Stimulated activated CD4-positive, alpha-beta T cell treated with anti-CD3 and anti-CD28 coated beads, Interleukin-15, amount 100 ng/mL, for 24 hours (primary cell): ENCODE data around the gene NR2C1.
"Not testable (repeated sequence)": the region's sequence is repeated elsewhere in the genome, so short reads cannot be mapped to it uniquely, and the experiment has no call there.

Source experiments
- DNase-seq: peaks from one replicate; pipeline ENCODE4 v3.0.0-alpha.2; 2020

The NR2C1 gene

DNA sequence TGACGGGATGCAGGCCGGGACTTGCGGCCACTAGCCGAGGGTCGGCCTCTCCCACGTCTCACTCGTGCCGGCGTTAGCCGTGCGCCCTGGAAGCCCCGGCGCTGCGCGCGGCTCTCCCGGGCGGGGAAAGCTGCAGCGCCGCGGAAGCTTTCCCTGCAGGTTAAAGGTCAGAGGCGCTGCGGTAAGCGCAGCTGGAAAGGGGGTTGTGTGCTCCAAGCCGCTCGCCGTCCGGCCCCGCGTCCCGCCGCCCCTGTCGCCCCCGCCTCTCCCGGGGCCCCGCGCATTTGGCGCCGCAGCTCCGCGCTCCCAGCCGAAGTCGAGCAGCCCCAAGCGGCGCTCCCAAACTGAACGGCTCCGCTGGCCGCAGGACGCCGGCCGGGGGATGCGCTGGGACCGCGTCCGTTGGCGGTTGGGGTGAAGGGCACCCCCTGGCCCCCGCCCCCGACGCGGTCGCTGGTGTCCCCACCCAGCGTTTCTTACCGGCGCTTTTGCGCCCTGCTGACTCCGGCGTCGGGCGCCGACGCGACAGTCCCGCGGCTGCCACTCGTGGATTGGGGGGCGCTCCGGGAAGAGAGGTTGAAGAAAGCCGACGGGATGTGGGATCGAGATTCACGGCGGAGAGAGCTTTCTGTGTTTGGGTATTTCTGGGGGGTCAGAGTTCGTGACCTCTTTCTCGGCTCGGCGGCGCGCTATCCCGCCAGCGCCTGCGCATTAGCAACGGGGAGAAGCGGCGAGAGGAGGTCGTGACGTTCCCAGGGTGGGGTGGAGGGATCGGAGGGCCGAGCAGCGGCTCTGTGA, at the start of gene NR2C1:
Gene NR2C1 (minus strand): TSS at position 719 of the 798 bp plus-strand sequence. CDS start 6,234 bp downstream, outside the sequence.
- peak; percentile 95 for DNase-seq

DNA sequence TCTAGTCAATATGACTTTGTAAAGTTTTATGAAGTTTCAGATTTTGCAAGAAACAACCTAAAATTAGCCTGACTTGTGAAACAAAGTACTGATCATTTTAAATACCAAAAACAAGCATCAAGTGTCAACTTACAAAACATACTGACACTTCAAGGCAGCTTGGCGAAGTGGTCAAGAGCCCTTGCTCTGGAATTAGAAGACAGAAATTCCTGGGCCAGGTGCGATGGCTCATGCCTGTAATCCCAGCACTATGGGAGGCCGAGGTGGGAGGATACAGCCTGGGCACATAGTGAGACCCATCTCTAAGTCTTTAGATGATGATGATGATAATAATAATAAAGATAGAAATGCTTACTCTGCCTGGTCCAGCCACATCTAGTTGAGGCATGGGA, 45.4 kb upstream of the NR2C1 start:
- no peak for DNase-seq

DNA sequence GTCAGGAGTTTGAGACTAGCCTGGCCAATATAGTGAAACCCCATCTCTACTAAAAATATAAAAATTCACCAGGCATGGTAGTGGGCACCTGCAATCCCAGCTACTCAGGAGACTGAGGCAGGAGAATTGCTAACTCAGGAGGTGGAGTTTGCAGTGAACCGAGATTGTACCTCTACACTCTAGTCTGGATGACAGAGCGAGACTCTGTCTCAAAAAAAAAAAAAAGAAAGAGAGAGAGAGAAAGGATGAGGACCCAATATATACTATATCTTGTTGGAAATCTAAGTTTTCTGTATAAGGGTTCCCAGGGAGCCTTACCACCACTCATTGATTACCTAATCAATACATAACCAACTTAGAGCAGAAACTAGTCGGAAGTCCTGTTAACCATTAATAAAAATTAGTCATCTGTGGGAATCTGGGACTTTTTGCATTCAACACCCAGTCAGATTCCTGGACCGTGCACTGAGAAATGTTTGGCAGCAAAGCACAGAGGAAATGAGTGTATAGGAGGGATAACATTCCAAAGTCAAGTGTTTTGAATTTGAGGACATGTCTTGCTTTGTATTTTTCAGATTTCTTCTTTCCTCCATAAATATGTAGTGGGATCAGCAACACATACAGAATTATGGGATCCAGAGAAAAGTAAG, 44.8 kb upstream of the NR2C1 start:
- DNase-seq: no peak

DNA sequence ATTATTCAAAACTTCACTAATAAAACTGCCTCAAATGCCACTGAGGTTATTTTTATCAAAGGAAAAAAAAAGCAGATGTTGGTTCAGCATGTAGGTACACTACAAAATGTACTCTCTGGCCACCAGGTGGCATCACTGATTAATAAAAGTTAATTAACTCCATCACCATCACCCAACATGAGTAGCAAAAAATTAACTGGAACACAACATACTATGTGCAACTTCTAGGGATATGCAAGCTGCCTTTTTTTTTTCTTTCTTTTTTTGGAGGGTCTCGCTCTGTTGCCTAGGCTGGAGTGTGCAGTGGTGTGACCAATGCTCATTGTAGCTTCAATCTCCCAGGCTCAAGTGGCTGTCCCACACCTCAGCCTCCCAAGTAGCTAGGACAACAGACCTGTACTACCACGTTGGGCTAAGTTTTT, 43.8 kb upstream of the NR2C1 start:
- peak; percentile 73 for DNase-seq

DNA sequence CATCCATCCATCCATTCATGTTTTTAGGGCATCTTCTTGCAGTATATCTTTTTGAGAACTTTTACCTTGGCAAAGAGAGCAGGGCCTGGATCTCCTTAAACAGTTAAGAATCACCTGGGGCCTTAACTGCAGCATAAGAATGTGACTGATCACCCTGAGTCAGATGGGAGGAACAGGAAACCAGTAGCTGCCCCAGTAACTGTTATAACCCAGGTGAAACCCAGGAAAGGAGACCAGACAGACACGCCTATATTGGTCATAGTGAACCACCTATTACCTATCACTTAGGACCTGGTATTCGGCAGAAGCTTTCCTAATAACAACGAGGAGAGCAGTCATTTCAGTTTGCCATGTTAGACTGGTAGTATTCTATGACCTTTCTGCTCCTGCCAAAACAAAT, 43.4 kb upstream of the NR2C1 start:
- no peak for DNase-seq

DNA sequence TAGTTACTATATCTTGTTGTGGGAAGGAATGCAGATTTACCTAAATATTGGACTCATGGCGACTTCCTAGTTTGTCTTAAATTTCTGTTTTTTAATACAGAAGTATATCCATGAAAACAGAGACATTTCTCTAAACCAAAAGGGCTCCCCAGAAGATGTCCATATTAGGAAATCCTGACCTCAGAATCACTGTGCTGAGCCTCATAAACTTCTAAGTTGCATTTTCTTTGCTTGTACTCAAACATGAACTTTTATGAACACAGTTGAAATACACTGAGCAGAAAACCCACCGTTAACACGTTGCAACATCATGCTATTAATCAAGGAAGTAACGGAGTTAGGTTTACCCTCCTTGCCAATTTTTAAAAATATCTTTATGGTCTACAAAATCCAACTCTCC, 42.9 kb upstream of the NR2C1 start:
- DNase-seq: no peak

DNA sequence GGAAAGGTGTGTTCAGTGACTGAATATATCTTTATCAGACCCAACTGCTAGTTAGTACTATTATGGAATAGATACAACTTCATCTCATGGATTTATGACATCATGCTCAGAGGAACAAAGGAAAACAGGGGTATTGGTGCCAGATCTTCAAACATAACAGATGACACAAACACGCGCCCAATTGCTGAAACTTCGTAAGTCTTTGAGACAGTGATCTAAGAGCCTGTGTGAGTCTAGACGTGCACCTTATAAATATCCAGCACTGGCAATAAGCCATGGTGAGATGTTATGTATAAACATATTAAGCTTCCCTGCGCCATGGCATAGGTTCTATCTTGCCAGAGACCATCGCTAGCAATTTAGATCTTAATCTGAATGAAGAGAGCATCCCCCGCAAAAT, 42.2 kb upstream of the NR2C1 start:
- DNase-seq: no peak

DNA sequence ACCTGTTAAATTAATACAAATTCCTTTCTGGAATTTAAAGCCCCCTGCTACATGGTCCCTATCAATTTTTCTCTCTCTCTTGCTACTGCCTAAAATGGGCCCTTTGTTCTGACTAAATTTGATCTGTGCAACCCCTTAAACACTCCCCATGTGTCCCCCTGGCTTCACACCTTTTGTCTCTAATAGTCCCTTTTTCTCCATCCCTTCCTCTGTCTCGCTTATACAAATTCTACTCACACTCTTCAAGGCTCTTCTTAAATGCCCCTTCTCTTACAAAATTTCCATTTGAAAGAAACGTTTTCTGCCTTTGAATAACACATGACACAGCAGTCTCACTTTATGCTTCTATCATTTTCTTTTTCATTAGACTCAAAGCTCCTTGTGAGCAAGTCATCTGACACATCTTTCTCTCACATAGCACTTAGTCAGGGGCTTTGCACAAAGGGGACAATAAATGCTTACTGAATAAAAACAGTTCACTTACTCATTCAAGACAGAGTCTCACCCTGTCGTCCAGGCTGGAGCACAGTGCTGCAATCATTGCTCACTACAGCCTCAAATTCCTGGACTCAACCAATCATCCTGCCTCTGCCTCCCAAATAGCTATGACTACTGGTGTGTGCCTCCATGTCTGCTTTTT, 41.5 kb upstream of the NR2C1 start:
- DNase-seq: no peak

DNA sequence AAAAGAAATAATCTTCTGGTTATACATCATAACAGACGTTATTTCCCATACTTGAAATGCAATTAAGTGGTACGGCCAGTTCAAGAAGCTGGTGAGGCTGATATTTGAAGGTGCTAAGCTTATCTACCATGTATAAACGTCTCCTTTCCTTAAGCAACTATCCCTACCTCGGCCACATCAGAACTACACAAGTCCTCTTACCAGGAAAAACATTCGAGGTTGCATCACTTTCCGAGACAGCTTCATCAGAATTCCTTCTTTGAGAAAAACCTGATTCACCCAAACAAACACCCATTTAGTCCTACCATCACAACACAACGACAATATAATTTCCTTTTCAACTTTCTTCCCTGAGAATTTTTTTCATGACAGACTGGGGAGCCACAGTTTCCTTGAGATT, 33.9 kb upstream of the NR2C1 start:
- no peak for DNase-seq

DNA sequence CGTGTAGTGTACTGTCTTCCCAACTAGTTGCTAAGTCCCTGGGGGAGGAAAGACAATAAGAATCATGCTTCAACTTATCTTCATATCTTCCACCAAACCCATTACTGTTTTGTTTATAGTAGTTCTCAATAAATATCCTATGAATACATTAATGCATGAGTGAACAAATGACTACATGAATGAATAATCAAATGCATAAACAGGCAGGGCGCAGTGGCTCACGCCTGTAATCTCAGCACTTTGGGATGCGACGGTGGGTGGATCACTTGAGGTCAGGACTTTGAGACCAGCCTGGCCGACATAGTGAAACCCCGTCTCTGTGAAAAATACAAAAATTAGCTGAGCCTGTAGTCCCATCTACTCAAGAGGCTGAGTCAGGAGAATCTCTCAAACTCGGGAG, 32.1 kb upstream of the NR2C1 start:
- DNase-seq: no peak

DNA sequence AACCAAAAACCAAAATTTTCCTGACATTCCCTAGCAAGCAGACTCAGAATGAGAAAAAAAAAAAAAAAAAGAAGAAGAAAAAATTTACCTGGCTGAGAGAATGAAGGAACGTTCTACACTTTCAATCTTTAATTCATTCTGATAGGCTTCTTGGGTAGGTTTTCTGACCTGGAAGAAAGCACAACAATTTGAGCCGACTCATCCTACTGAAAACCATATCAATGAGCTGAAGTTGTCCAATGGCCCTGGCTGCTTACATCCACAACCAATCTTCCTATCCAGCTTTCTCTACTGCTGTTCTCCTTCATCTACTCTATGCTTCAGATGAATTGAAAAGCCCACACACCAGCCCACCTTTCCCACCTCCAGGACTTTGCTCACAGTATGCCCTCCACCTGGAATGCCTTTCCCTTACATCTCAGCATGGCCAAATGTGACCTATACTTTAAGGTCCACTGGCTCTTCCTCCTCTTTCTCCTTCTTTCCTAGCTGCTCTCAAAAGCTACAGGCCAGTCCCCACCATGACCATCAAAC, 31.6 kb upstream of the NR2C1 start:
- no peak for DNase-seq

DNA sequence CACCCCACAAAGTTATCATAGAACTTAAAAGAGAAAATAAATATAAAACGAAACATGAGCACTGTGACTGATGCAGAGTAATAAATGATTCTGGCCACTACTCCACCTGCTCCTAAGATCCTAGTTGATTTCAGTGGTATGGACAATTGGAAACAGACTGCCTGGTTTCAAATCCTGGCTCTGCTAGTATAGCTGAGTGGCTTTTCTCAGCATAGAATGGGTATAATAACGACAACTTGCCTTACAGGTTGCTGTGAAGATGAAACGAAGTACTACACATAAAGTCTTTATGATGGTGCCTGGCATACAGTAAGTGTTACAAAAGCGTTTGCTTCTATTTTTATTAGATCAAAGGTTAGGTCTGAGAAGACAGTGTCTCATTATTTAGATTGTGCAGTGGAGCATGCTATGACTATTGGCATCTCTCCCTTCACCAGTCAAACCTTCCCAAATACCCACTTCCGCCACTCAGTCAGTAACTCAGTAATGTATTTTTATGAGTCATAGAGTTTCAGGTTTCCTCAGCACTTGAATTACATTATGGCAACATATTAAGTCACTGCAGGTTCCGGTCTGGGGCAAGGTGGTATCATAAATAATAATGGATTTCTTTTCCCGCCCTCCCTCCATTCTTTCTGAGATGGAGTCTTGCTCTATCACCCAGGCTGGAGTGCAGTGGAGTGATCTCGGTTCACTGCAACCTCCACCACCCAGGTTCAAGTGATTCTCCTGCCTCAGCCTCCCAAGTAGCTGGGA, 29.7 kb upstream of the NR2C1 start:
- DNase-seq: peak; percentile 51

DNA sequence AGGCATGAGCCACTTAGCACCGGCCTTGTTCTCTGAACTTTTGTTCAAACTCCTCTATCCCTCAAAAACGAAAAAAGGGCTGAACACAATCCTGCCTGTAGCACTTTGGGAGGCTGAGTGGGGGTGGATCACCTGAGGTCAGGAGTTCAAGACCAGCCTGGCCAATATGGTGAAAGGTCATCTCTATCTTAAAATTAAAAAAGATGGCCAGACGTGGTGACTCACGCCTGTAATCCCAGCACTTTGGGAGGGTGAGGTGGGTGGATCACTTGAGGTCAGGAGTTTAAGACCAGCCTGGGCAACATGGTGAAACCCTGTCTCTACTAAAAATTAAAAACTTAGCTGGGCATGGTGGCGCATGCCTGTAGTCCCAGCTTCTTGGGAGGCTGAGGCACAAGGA, 28.5 kb upstream of the NR2C1 start:
- not testable (repeated sequence) for DNase-seq

DNA sequence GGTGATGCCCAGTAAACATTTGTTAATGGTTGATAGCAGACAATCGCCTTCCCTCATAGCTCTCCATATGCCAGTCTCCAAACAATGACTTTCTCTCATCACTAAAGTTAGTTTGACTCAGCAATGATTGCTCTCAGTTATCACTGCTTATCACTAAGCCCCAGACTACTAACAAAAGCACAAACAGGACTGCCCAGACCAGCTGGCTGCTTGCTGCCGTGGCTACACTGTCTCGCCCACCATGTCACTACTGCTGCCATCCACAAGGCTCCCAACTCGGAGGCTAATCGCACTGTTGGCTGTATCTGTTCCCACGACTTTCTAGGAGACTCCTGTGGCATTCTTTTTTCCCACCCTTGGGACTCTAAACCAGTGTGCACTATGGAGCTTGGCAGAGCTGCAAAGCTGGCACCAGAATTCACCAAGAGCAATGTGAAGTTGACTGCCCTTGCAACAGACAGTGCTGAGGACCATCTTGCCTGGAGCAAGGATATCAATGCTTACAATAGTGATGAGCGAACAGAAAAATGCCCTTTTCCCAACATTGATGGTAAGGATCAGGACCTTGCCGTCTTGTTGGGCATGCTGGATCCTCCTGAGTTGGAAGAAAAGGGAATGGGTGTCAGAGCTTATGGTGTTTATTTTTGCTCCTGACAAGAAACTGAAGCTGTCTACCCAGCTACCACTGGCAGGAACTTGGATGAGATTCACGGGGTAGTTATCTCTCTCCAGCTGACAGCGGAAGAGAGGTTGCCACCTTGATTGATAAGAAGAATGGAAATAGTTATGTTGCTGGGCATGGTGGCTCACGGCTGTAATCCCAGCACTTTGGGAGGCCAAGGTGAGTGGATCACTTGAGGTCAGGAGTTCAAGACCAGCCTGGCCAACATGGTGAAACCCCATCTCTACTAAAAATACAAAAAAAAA, 27.1 kb upstream of the NR2C1 start:
- no peak for DNase-seq

DNA sequence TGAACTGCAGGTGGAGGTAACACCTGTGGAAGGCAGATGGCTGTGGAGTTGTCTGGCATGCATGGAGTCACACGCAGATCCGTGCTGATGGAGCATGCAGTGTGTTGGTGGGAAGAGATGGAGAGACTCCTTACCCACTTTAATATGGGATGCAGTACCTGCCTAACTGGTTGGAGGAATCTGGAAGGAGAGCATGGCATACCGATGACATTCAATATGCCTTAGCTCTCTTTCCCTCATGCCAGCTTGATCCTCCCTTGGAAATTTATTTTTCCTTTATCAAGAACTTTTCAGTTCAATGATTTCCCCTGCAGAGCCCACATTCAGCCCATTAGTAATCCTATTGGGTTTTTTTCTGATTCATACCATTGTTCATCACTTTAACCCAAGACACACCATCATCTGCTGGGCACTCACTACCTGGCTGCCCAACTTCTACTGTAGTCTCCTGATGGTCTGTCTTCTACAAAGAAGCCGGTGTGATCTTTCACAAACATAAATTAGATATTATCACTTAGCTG, 25.9 kb upstream of the NR2C1 start:
- no peak for DNase-seq

DNA sequence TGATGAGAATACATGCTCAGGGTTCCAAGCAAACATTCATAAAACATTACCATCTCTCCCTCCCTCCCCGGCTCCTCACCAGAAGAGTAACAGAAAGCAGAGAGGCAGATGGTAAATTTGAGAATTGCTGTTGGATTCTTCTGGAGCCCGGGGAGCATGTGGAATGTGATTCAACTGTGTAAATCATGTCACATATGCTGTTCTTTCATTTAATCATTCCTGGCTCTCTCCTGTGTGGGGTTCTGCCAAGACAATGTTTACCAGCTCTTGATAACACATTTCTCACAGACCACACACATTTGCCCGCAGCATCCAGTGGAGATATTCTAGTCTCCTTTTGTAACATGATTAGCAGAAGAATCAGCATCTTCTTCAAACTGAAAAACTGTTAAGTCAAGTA, 23.4 kb upstream of the NR2C1 start:
- DNase-seq: no peak

DNA sequence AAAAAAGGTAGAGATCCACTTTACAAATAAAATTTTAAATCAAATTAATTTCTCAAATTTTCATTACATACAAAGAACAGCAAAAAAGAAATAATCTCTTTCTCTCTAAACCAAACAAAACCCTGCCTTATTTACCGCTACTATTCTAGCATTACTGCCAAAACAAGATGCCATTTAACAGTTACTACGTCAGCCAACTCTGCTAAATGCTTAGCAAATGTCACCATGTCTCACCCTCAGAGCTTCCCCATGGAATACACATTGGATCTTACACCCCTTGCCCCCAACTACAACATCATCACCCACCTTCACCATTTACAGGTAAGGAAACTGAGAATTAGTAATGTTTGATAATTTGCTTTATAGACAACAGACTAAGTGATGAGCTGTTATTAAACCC, 23.0 kb upstream of the NR2C1 start:
- no peak for DNase-seq

DNA sequence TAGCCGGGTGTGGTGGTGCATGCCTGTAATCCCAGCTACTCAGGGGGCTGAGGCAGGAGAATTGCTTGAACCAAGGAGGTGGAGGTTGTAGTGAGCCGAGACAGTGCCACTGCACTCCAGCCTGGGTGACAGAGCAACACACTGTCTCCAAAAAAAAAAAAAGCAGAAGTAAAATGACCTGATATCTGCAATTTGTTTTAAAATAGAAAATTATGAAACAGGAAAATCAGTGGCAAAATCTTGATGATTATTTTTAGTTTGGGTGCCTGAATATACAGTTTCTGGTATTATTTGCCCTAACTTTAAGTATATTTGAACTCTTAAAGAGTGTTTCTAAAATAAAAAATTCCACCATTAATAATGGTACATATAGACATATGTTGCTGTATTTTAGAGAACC, 22.4 kb upstream of the NR2C1 start:
- not testable (repeated sequence) for DNase-seq

DNA sequence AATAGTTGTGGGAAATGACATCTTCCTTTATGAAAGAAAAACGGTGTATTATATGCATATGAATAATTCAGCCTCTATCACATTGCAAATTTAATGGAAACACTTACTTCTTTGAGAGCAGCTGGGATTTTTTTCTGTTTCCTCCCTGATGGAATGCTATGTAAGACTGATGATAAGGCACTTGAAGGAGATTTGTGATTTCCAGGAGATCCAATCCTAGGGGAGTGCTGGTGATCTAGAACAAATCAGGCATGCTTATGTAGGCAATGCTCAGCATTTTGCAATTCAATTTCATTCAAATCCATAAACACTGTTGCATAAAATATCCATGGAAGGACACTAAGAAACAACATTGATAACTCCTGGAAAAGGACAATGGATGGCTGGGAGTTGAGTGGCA, 16.0 kb upstream of the NR2C1 start:
- no peak for DNase-seq

DNA sequence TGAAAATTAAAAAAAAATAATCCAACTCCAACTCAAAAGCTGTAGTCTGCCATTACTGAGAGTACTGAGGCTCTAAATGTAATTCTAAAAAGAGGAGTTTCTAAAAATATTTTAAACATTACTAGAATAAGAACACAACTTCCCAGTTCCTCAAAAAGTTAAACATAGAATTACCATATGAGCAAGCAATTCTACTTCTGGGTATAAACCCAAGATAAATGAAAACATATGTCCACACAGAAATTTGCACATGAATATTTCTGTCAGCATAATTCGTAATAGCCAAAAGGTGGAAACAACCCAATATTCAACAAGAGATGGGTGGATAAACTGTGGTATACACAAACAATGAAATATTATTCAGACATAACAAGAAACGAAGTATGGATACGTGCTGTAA, 15.0 kb upstream of the NR2C1 start:
- no peak for DNase-seq

DNA sequence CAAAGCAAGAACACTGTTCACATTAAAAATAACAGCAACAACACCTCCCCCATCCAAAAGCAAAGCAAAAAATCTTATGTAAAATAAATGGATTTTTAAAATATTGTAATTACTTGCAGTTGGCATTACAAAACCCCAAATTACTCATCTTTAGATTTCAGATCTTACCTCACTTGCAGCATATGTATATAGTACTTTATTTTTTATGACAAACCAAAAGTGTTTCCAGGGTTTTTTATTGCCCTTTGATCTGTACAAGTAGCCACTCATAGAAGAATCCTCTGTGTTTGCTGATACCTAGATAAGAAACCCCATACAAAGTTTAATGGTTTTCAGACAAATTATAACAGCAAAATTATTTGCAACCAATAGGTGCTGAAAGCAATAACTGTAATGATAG, 12.2 kb upstream of the NR2C1 start:
- DNase-seq: no peak

DNA sequence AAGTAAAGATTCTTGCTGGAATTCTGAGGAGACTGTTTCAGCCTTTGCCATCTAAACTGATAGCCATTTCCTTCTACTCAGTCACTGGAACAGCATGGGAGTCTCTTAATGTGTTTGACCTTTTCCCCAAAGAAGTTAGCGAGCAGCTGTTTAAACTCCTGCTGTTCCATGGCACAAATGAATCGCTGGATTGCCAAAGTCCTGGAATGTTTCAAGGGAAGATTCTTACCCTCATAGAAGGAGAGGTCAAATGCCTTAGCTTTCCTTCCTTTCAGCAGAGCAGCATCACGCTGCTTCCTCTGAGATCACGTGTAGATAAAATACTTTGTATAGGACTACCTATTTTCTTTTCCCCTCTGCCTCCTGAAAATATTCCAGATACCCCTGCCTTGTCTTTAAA, 10.5 kb upstream of the NR2C1 start:
- DNase-seq: no peak
